Right cardiac atrium (tissue), 5 donors: ENCODE measurements around the gene CCDC69. TPM values are rescaled to one million over a fixed set of nuclear protein-coding genes. Genes with fewer than 3 reads are reported as not detected.
A peak's percentile ranks its signal among the peaks of the same experiment; 100 is the strongest.

ENCODE experiments used
- ATAC-seq, 2 donors: fragments of 200-7000 bp; cut with Tn5 transposase; one replicate each; pipeline versions ENCODE4 v1.8.0 to v1.9.1; 2020; ENCODE audit warnings: moderate library complexity in 2 of 2, mild to moderate bottlenecking in 1 of 2
- DNase-seq, 3 donors: peaks; one replicate each; pipeline ENCODE4 v3.0.0-alpha.2; 2020
- H3K27ac ChIP-seq: one replicate; pipeline ENCODE4 v1.5.1; 2013; ENCODE audit warnings: mild to moderate bottlenecking, low read length, control low read depth, moderate library complexity
- H3K27me3 ChIP-seq: one replicate; pipeline ENCODE4 v1.6.1; 2013; ENCODE audit not compliant: control insufficient read depth, insufficient read depth
- H3K4me1 ChIP-seq: one replicate; pipeline ENCODE4 v1.6.1; 2013; ENCODE audit warnings: low read length; ENCODE audit not compliant: control insufficient read depth, insufficient read depth
- H3K4me3 ChIP-seq: one replicate; pipeline ENCODE4 v1.5.1; 2013; ENCODE audit warnings: low read length, control low read depth
- H3K9me3 ChIP-seq: one replicate; pipeline ENCODE4 v1.6.1; 2013; ENCODE audit warnings: low read length; ENCODE audit not compliant: control insufficient read depth
- WGBS: extraction: QIAGEN DNeasy Blood & Tissue Kit; methylation state at CpG from one replicate; pipeline ENCODE4 v1.1.7; 2013; 5-methylcytosine and 5-hydroxymethylcytosine counted together
- intact Hi-C, 4 donors: fragments of 100-400 bp; cut with DNase I; formaldehyde crosslinking; loops; one replicate each; pipeline versions ENCODE4 v1.11.0 to v1.14.0; 2022 to 2023
- polyA plus RNA-seq: library from polyadenylated mRNA; stranded (reverse); fragments of 200-250 nt; gene quantifications from one replicate; pipeline ENCODE4 v1.2.3, GENCODE V29; 2013
- total RNA-seq, 4 donors: library from RNA; stranded (reverse); fragmentation: NEBNext Ultra II Directional; extraction: Animal tissue kit (Norgen Biotek cat#: 25700); gene quantifications; one replicate each; pipeline ENCODE4 v1.2.1, GENCODE V29; 2021
- donor health status: healthy with polysubstance abuse.
- donor health status: DM: no; HTN: yes; CAD: no.
- donor health status: DM: no; HTN: no; CAD: no.
- donor health status: DM: no; HTN: yes; CAD: no; lungs with severe emphysema.
- donor health status: DM: yes; HTN: yes; CAD: no.

CCDC69 gene
- total and polyA plus RNA-seq, 5 donors, result 167 to 244 (median 191) TPM

GRCh38 chr5:151195622-151196021 lies 28.3 kb downstream of the CCDC69 start:
- DNase-seq, result no peak
- intact Hi-C loops, result no loop called here
- Histone ChIP-seq H3K27me3 (no peaks in the 10 kb centered on the region), H3K27ac (no peak overlapping the region), H3K9me3 (no peaks in the 10 kb centered on the region), H3K4me1 (peaks cover 2% of the 10 kb centered on the region), H3K4me3 (no peak overlapping the region)
- 85% methylated on average over 5 of the region's 5 CpGs for WGBS
- peak in 1 of 2 donors; percentile 29 for ATAC-seq

DNA sequence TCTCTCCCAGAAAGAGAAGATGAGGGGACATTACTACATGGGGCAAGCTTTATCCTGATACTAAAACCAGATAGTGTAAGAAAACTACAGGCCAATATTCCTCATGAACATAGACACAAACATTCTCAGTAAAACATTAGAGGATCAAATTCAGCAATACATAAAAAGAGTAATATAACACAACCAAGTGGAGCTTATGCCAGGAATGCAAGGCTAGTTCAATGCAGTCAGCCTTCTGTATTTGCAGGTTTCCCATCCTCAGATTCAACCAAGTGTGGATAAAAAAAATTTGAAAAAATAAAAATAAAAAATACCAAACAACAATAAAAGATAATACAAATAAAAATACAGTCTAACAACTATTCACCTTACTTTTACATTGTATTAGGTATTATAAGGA lies 31.3 kb downstream of the CCDC69 start:
- H3K9me3 ChIP-seq, result no peaks in the 10 kb centered on the region
- H3K4me3 ChIP-seq, result no peak overlapping the region
- no peaks in the 10 kb centered on the region for H3K27me3 ChIP-seq
- DNase-seq, result no peak
- intact Hi-C loops, result no loop called here
- H3K4me1 ChIP-seq, result peaks cover 2% of the 10 kb centered on the region
- no peak for ATAC-seq
- H3K27ac ChIP-seq, result no peak overlapping the region

DNA sequence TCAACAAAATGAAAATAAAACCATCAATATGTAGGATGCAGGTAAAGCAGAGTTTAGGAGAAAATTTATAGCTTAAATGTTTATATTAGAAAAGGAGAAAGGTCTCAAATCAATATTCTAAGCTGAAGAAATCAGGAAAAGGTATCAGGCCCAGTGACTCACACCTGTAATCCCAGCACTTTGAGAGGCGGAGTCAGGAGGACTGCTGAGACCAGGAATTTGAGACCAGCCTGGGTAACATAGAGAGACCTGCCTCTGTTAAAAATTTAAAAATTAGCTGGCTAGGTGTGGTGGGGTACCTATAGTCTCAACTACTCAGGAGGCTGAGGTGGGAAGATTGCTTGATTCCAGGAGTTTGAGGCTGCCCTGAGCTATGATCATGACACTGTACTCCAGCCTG lies 32.2 kb downstream of the CCDC69 start:
- intact Hi-C loops, result no loop called here
- ATAC-seq (no peak), DNase-seq (no peak)
- no peak overlapping the region for H3K4me3 ChIP-seq
- no peaks in the 10 kb centered on the region for H3K9me3 ChIP-seq
- WGBS, result 97% methylated on average over 1 of the region's 1 CpG
- H3K27me3 ChIP-seq, result no peaks in the 10 kb centered on the region
- H3K27ac ChIP-seq, result no peak overlapping the region
- no peaks in the 10 kb centered on the region for H3K4me1 ChIP-seq

DNA sequence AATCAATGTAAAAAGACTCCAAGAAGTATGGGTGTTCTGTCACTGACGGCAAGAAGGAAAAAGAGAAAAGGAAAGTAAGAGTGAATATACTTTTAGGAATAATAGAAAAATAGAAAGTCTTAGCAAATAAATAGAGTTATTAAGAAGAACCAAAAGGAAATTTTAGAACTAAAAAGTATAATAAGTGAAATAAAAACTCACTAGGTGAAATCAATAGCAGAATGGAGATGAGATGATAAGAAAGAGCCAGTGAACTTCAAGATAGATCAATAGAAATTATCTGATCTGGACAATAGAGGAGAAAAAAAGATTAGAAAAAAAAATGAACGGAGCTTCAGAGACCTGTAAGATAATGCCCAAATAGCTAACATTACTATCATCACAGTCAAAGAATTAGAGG lies 34.7 kb downstream of the CCDC69 start:
- no peaks in the 10 kb centered on the region for H3K27me3 ChIP-seq
- no peaks in the 10 kb centered on the region for H3K9me3 ChIP-seq
- DNase-seq (no peak), ATAC-seq (no peak)
- H3K27ac ChIP-seq, result no peak overlapping the region
- no peaks in the 10 kb centered on the region for H3K4me1 ChIP-seq
- intact Hi-C loops, result no loop called here
- WGBS, result 87% methylated on average over 2 of the region's 2 CpGs
- H3K4me3 ChIP-seq, result no peak overlapping the region

DNA sequence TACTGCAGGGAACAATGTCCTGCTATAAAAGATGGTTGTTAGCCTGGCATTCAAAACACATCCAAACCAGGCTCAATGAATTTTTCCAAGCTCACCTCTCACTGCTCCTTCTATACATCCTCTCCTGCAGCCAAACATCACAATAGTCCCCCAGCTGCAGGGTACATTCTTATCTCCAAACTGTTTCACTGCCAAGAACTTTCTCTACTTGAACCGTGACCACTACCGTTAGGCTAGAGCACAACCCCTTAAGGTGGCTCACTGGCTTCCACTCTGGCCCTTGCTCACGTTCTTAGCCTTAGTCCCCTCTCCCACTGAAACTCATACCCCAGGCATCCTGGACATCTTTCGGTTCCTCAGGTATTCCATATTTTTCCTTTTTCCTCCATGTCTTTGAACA lies 37.4 kb downstream of the CCDC69 start:
- ATAC-seq (peak in 1 of 2 donors; percentile 50), DNase-seq (no peak)
- Histone ChIP-seq H3K27me3 (no peaks in the 10 kb centered on the region), H3K4me3 (no peak overlapping the region), H3K27ac (no peak overlapping the region), H3K9me3 (no peaks in the 10 kb centered on the region), H3K4me1 (no peaks in the 10 kb centered on the region)
- WGBS, result 57% methylated on average over 4 of the region's 4 CpGs
- intact Hi-C loops, result no loop called here

DNA sequence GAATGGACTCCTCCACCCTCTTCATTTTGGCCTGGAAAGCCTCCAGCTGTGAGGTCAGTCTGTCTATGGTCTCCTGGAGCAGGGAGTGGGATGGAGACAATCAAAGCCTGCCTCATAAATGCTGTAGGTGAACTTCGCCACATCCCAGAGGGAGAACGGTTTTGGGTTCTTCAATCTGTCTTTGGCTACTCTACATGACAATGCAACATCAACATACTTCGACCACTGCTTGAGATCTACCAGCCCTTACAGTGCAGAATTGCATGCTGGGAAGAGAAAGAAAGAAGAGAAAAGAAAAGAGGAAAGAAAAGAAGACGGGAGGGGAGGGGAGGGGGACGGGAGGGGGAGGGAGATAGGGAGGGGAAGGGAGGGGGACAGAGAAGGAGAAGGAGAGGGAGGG lies 37.8 kb downstream of the CCDC69 start:
- no peaks in the 10 kb centered on the region for H3K4me1 ChIP-seq
- 63% methylated on average over 5 of the region's 5 CpGs for WGBS
- H3K27me3 ChIP-seq, result no peaks in the 10 kb centered on the region
- no peak overlapping the region for H3K4me3 ChIP-seq
- H3K9me3 ChIP-seq, result no peaks in the 10 kb centered on the region
- DNase-seq (no peak), ATAC-seq (no peak)
- H3K27ac ChIP-seq, result no peak overlapping the region
- intact Hi-C loops, result no loop called here

GRCh38 chr5:151184316-151185042 lies 39.4 kb downstream of the CCDC69 start:
- WGBS, result 79% methylated on average over 10 of the region's 10 CpGs
- ATAC-seq (no peak), DNase-seq (no peak)
- no peaks in the 10 kb centered on the region for H3K27me3 ChIP-seq
- intact Hi-C loops, result no loop called here
- no peaks in the 10 kb centered on the region for H3K9me3 ChIP-seq
- no peak overlapping the region for H3K4me3 ChIP-seq
- no peaks in the 10 kb centered on the region for H3K4me1 ChIP-seq
- H3K27ac ChIP-seq, result no peak overlapping the region

DNA sequence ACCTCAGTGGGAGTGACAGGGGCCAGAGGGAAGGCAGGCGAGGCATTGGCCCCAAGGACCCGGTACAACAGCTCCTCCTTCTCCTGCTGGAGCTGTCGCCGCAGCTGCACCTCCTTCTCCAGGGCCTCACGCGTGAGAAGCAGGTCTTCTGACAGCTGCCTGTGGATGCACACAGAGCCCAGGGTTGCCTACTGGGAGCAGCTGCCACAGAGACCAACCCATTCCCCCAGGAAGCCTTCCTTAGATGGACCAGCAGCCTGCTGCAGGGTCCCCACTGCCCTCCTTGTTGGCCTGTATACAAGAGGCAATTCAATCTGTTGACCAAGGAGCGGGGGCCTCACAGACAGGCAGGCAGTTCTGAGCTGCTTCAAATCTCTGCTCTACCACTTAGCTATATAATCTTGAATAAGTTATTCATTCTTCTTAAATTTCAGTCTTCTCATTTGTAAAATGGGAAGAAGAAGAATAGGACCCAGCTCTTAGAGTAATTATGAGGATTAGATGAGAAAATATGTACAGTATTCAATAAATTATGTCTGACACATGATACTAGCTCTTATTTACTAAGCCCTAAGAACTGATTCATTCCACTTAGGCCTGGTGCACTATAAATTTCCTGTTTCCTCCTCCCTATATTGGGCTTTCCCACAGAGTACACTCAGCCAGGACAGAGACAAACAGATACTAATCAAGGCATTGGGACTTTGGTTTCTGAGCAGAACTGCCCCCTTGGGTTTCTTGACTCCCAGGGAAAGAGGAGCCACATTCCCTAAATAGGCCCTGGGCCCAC lies 40.2 kb downstream of the CCDC69 start:
- intact Hi-C loops, result no loop called here
- no peaks in the 10 kb centered on the region for H3K27me3 ChIP-seq
- no peak for ATAC-seq
- DNase-seq, result no peak
- no peaks in the 10 kb centered on the region for H3K4me1 ChIP-seq
- H3K9me3 ChIP-seq, result no peaks in the 10 kb centered on the region
- H3K4me3 ChIP-seq, result no peak overlapping the region
- 83% methylated on average over 7 of the region's 7 CpGs for WGBS
- H3K27ac ChIP-seq, result no peak overlapping the region

DNA sequence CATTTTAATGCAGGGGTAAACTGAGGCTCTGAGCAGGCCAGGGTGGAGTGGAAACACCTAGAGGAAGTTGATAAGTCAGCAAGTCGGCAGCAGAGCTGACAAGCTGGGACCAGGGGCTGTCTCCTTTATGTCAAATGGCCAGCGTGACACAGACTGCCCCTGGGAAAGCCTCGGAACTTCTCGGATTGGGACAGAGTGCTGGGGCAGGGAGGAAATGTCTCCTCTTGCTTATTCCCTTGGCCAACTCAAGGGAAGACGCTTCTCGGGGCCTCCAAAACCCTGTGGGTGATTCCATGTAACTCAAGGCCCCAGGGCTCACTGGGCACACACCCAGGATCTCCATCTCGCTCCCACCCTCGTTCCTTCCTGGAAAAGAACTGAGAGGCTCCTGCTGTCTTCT lies 40.9 kb downstream of the CCDC69 start:
- intact Hi-C loops, result no loop called here

GRCh38 chr5:151182524-151182900 lies 41.4 kb downstream of the CCDC69 start:
- WGBS, result 78% methylated on average over 4 of the region's 4 CpGs

More for the DNA sequence above, 40.9 kb downstream of the CCDC69 start:
- H3K4me3 ChIP-seq, result no peak overlapping the region
- no peaks in the 10 kb centered on the region for H3K9me3 ChIP-seq
- no peaks in the 10 kb centered on the region for H3K27me3 ChIP-seq
- DNase-seq (no peak), ATAC-seq (no peak)
- no peak overlapping the region for H3K27ac ChIP-seq
- 78% methylated on average over 8 of the region's 8 CpGs for WGBS
- no peaks in the 10 kb centered on the region for H3K4me1 ChIP-seq

GRCh38 chr5:151181818-151182523 lies 41.9 kb downstream of the CCDC69 start:
- DNase-seq (no peak), ATAC-seq (no peak)
- intact Hi-C loops, result no loop called here
- WGBS, result 74% methylated on average over 4 of the region's 4 CpGs
- Histone ChIP-seq H3K27me3 (no peaks in the 10 kb centered on the region), H3K4me1 (no peaks in the 10 kb centered on the region), H3K27ac (no peak overlapping the region), H3K9me3 (no peaks in the 10 kb centered on the region), H3K4me3 (no peak overlapping the region)

More at GRCh38 chr5:151182524-151182900, 41.4 kb downstream of the CCDC69 start:
- Histone ChIP-seq H3K9me3 (no peaks in the 10 kb centered on the region), H3K4me3 (no peak overlapping the region), H3K27ac (no peak overlapping the region), H3K4me1 (no peaks in the 10 kb centered on the region), H3K27me3 (no peaks in the 10 kb centered on the region)
- intact Hi-C loops, result no loop called here
- ATAC-seq (no peak), DNase-seq (no peak)
